HG03025 (cell line): ENCODE results near the gene POC1B.

Experiments
- ATAC-seq: cut with Tn5 transposase; IDR thresholded peaks from one replicate; pipeline ENCODE4 v1.9.1; 2021; ENCODE audit warnings: mild to moderate bottlenecking, moderate library complexity; ENCODE audit not compliant: unreplicated experiment, low FRiP score

Gene POC1B

DNA sequence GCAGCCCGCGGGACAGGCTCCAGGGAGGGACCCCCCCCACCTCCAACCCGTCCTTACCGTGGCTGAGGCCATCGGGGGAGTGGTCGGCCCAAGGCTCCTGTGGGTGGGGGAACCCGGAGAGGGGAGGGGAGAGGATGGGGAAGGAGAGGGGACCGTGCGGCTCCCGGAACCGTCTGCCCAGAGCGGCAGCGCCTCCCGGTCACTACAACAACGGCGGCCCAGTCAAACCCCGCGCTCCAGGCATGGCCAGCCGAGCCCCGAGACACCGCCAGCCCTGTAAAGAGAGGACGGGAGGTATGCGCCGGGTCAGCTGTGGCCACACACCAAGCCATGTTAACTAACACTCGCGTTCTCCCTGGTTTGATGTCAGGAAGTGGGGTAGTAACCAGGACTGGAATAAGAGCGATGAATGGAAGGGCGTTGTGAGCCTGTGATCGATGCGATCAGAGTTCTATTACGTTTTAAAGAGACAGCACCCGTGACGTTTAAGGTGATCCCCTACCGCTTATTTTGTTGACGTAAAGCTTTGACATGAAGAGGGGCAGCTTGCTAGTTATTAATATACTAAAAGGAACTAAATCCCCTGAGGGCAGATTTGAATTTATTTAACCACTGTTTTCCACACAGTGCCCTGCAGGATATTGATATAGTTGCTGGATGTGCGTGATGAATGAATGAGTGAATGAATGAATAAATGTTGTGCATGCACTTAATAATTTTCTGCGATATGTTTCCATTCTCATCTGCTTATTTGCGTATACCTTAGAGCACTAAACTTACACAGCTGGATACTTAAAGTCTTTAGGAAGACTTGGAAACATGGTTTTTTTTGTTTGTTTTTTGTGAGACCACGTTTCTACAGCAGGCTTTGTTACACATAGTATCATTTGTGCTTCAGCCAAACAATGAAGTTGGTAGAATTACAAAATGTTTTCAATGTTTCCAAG lies at the start of gene POC1B:
Gene POC1B, minus strand, starts transcription at position 224 of the 947 bp plus-strand sequence. Its CDS starts 152 bp downstream, at position 72.
- peak; percentile 73 for ATAC-seq

- no peak for ATAC-seq
These were observed 49.5 kb upstream of the POC1B start for GRCh38 chr12:89575374-89575773.

DNA sequence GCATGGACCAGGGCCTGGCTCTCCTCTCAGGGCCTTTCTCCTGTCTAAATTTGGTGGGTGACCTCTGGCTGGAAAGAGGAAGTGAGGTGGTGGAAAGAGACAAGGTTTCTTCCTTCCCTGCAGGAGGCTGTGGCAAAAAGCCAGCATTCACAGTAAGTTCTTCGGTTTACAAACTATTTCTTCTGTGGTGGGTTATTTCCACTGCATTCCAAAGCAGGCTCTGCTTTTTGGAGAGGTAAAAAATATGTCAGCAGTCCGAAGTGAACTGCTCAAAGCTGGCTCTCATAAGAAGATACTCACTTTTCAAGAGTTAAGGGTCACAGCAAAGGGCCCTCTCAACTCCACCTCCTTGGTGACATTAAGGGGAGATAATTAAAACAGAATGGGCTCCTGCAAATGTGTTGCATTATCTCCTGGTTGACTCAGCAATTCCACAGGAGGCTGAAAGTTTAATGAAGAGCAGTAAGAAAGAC lies 48.9 kb upstream of the POC1B start:
- ATAC-seq: no peak

- ATAC-seq: no peak
These were observed 47.4 kb upstream of the POC1B start for GRCh38 chr12:89573051-89573810.

DNA sequence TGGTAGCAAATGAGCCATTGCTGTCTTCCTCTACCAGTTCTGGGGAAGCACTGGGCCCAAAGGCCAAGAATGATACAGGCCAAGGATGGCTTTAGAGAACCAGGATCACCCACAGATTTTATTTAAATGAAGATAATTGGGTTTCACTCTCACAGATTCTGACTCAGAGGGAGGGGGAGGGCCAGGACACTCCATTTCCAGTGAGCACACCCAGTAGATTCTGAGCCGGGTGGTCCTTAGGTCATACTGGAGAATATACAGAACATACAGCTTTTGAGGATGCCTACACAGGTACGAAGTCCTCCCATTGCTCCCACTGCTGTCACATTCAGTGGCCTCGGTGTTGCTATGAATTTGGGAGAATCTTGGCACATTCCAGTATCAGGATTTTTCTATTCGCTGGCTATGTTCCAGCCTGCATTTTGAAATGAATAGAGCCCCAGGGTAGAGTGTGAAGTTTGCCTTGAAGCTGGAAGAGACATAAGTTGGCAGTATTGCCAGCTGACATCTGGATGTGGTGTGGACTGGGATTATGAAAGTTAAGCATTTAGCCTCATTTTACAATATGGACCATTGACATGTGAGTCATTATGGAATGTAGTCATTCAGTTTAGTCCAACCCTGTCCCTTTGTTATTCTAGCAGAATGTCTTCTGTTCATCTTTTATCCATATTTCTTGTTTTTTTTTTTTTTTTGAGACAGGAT lies 45.8 kb upstream of the POC1B start:
- ATAC-seq: no peak

DNA sequence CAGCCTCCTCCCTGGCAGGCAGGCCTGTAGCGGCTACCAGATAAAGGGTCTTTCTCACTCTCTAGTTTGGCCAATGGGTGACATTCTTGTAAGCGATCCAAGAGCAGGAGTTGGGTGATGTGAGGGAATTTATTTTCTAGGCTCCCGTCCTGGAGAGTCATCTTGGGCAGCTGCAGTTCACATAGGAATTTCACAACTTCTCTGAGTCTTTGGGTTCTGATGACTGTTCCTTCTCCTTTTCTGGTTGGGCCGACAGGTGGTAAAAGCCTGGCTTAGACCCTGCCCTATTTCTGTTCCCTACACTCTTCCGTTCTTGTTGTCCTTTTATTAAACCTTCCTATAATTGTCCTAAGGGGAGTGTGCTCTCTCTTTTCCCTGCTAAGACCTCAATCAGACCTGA lies 42.6 kb upstream of the POC1B start:
- no peak for ATAC-seq

DNA sequence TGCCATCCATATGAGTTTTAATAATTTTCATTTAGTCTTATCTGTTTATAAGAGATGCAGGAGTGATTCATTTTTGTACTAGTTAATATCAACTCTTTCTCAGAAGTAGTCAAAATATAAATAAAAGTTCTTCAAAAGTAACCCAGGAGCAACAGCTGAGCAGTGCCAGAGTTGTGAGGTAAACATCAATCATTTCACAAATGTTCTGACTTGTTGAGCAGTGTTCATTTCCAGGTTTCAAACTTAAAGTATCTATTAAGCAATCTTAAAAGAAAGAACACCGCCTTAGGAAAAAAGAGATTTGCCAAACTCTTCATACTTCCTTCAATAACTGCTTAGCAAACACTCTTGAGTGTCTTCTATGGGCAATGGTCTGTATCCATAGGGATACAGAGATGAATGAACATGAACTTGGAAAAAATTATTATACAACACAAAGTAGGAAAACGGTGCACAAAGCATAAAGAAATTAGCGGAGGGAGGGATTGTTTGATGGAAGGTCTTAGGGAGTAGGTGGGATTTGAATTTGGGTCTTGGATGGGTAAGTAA lies 41.9 kb upstream of the POC1B start:
- no peak for ATAC-seq

GRCh38 chr12:89566615-89567014 lies 40.8 kb upstream of the POC1B start:
- no peak for ATAC-seq

- no peak for ATAC-seq
These were observed 39.2 kb upstream of the POC1B start for GRCh38 chr12:89565002-89565401.

DNA sequence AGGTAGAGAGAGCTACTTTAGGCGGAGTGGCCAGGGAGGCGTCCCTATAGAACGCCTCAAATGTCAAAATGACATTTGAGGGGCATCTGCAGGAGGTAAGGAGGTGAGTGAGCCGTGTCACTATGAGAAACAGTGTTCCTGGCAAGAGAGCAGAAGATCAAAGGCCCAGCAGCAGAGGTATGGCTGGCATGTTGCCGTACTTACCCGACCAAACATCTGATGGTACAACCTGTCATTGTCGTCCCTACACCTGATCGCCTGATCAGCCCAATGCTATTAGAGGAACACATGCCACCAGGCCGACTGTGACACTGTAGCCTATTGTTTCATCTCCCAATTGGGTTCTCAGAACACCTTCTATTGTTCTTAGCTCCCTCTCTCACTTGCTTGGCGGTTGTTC lies 33.9 kb upstream of the POC1B start:
- ATAC-seq: no peak

DNA sequence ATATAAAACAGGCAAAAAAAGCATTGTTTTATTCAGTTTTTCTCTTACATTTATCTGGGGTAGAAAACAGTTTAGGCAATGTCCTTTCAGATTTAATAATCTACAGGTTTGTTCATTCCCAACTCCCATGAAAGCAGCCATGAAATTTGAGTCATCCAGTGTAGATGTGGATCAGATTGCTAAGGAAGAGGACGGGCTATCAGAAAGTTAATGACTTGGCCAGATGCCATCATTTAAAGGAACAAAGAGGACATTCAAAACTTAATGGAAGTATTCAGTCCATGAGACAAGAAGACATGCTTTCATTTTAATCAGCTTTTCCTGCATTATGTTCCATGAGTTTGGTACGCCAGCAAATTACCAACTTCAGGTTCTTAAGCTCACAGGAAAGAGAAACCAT lies 31.1 kb upstream of the POC1B start:
- no peak for ATAC-seq

DNA sequence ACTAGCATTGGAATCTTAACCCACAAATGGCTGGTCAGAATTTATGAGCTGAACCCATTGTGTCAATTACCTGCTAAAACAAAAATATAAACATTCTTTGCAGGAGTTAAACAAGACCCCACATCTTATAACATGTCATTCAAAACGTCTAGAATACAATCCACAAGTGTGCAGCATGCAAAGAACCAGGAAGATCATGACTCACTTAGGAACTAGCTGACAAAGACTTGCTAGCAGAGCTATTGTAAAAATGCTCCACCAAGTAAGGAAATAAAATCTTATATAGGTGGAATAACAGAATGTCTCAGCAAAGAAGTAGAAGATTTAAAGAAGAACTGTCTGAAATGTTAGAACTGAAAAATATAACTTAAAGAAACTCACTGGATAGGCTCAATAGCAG lies 26.5 kb upstream of the POC1B start:
- ATAC-seq: no peak

DNA sequence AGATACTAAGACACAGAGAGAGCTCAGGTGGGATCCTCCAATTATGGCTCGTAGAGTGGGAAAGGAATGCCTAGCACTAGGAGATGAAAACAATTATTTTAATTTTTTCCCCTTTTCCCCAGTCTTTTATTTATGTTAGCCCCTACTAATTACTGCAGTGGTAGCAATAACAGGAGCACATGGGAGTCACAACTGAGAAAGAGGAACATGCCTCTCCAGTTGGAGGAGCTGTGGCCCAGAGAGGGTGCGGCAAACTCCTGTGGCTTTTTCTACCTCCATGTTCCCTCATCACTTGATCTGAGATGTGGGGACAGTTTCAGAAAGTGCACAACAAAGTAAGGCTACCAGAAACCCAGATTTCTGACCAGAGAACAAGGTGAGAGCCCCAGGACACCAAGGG lies 25.9 kb upstream of the POC1B start:
- ATAC-seq: no peak

GRCh38 chr12:89547101-89547500 lies 21.3 kb upstream of the POC1B start:
- ATAC-seq: no peak

DNA sequence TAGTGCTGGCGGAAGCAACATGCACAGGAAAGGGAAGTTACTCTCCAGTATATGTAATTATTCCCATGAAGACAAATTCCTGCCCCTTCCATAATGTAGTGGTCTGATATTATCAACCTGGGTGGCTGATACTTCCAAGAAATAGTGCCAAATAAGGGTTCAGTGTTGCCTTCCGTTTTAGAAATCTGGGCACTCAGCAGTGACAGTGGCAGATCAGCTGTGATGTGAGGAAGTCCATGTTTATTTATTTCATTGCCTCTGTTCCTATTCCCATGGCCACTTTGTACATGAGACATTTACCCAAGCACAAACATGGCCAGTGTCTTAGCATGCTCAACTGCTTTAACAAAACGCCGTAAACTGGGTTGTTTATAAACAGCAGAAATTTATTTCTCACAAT lies 20.3 kb upstream of the POC1B start:
- no peak for ATAC-seq

DNA sequence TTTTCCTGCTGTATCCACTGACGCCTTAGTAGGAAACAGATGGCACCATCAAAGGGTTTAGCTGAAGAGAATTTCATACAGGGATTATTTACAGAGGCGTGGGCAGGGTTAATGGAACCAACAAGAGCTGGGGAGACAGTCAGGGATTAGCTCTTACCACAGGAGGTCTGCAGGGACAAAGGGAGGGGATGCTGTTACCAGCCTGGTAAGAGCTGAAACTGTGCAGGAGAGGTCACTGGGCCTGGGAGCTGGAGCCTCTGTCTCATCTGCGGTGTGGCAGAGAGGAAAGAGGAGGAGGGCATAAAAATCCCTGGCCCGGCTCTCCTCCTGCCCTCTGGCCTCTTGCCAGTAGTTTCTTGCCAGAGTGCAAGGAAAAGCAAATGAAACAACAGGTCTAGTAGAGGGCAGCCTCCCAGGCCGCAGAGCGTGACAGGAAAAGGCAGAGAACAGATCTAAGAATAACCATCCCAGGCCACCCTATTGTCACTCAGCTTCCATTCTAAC lies 18.9 kb upstream of the POC1B start:
- no peak for ATAC-seq

DNA sequence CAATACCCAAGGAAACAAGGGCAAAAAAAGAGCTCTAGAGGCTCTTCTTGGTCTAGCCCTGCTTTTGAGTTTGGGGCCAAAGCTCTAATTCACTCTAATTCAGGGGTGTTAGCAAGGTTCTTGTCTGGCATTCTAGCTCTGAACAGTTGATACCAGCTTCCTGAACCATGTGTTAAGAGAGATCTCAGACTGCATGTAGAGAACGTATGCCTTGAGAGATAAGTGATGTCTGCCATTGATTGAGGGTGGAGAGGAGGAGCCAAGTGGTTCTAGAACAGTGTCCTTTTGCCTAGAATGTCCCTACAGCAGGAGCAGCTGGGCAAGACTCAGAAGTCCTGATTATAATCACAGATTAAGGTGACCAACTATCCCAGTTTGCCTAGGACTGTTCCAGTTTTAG lies 18.2 kb upstream of the POC1B start:
- ATAC-seq: no peak

- no peak for ATAC-seq
These were observed 17.2 kb upstream of the POC1B start for GRCh38 chr12:89542912-89543592.

- no peak for ATAC-seq
These were observed 16.4 kb upstream of the POC1B start for GRCh38 chr12:89542236-89542635.

GRCh38 chr12:89540586-89540985 lies 14.7 kb upstream of the POC1B start:
- no peak for ATAC-seq
